Measurements from ENCODE around the gene PAAF1.

Gene PAAF1

DNA sequence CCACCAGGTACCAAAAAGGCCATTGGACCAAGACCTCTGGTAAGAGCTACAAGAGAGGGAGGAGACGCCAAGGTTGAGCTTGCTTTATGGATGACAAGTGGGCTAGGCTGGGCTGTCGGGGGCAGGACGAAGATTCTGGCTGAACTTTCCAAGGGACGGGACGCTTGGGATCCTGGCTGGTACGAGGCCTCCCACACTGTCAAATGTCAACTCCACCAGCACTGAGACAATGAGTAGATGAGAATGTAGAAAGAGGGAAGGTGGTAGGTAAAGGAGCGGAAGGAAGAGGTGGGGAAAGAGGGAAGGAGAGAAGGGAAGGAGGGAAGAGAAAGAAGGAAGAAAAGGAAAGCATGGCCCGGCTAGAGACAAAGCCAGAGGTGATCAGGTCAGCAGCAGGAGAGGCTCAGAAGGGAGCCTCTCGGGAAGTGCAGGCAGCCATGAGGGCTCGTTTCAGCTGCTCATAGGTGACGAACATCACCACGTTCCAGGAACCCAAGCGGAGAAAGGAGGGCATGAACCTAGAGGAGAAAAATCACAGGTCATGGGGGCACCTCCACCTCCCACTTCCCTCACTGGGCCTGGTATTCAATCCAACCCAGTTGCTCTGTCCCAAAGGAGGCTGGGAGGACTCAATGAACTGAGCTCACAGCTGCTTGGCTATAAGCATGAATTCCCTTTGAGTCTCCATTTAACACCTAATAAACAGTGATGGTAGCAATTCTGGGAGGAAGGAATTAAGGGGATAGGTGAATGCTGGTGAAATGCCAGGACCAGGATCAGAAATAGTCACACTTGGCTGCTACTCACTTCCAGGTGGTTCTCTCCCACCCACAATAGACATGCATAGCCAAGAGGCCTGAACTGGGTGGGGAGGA is 98.0 kb downstream of the PAAF1 start:
- FAIRE-seq = no peak

- no peak for FAIRE-seq
Measured at GRCh38 chr11:73975479-73975757, 98.6 kb downstream of the PAAF1 start.

- FAIRE-seq = no peak
Measured at GRCh38 chr11:73976451-73977151, 99.8 kb downstream of the PAAF1 start.

- no peak for FAIRE-seq
Measured at GRCh38 chr11:73977856-73978519, 101.2 kb downstream of the PAAF1 start.

DNA sequence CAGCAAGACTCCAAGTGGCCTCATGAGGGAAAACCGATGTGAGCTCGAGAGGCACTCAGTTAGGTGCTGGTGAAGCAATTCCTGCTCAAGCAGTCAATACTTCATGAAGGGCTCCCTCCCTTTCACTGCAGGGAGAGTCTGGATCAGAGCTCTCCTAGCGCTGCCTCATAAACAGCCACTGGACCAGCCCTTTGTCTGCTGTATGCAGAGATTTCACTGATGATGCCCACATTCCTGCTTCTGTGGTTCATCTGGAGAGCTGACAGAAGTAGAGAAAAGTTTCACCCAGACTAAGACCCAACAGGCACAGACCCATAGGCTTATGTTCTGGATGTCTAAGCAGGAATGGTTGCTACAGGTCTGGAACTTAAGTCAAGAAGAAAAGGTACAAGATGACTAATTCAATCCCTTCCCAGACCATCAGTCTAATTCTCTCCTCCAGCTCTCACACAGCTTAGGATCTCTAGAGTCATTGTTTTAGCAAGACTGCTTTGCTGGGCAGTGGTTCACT is 101.8 kb downstream of the PAAF1 start:
- FAIRE-seq = no peak

DNA sequence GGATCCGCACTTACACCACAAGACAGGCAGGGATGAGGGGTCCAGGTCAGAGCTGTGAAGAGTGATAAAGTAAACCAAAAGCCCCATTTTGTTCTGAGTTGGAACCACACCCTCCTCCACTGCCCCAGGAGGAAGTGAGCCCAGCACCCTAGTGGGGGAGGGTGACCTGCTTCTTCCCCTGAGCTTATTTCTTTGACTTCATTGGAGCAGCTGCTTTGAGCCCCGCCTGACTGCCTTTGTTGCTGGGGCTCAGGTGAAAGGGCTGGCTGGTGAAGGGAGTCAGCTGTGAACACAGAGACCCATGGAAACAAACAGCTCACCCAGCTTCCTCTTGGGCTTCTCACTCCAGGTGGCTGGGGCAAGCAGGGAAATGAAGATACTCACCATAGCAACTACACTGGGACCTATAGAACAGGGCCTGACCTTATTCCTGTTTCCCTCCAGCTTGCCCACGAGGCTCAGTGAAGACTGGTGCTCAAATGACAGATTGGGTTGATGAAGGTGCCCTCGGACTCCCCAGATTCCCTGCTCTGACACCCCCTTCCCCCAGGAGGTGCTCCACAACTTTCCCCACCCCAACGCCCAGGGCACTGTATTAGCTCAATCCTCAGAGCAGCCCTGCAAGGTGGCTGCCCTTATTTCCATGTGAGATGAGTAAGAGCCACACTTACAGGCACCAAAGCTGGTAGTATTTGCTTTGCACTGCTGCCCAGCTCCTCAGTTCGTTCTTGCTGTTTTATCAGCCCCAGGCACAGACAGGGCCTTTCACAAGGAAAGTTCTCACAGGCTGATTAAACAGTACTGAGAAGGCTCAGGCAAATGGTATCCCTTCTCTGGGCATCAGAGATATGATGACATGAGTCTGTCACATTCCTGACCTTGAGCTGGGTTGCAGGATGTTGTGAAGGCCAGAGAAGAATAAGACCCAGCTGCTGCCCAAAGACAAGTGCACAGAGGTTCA is 103.5 kb downstream of the PAAF1 start:
- FAIRE-seq = no peak

All from G401.6 (cell line).